Neuronal stem cell (in vitro differentiated cells): ENCODE results near the gene TTC28.

ENCODE experiments used
- DNase-seq: peaks from one replicate; pipeline ENCODE4 v3.0.0-alpha.2; 2013; ENCODE audit warnings: low spot score
- H2AFZ ChIP-seq: one replicate; pipeline ENCODE4 v1.6.1; 2013; ENCODE audit warnings: mild to moderate bottlenecking, low read length, inconsistent platforms
- H2AK5ac ChIP-seq: 2 replicates; pipeline ENCODE4 v1.6.1; 2013; ENCODE audit warnings: low read depth, mild to moderate bottlenecking, inconsistent platforms, low read length, moderate library complexity, mixed read lengths
- H2BK120ac ChIP-seq: 2 replicates; pipeline ENCODE4 v1.6.1; 2013; ENCODE audit warnings: low read depth, mild to moderate bottlenecking, inconsistent platforms, low read length, moderate library complexity, mixed read lengths
- H2BK12ac ChIP-seq: one replicate; pipeline ENCODE4 v1.6.1; 2013; ENCODE audit warnings: low read length, inconsistent platforms
- H2BK15ac ChIP-seq: 2 replicates; pipeline ENCODE4 v1.6.1; 2013; ENCODE audit warnings: mild to moderate bottlenecking, low read length, inconsistent platforms, mixed read lengths
- H2BK5ac ChIP-seq: one replicate; pipeline ENCODE4 v1.6.1; 2013; ENCODE audit warnings: inconsistent platforms, mild to moderate bottlenecking, low read length, moderate library complexity
- H3K14ac ChIP-seq: one replicate; pipeline ENCODE4 v1.6.1; 2013; ENCODE audit warnings: low read length, inconsistent platforms
- H3K18ac ChIP-seq: 2 replicates; pipeline ENCODE4 v1.6.1; 2013; ENCODE audit warnings: low read length, inconsistent platforms
- H3K23ac ChIP-seq: 2 replicates; pipeline ENCODE4 v1.6.1; 2013; ENCODE audit warnings: low read depth, mild to moderate bottlenecking, mixed read lengths, low read length, inconsistent platforms; ENCODE audit not compliant: poor library complexity
- H3K27ac ChIP-seq: replicated peaks from 3 replicates; pipeline ENCODE4 v1.5.1; 2013; ENCODE audit warnings: low read length, inconsistent platforms
- H3K27me3 ChIP-seq, 3 experiments: 2 replicates each; pipeline ENCODE4 v1.6.1; 2013; ENCODE audit warnings: low read length in 3 of 3, mild to moderate bottlenecking in 2 of 3, inconsistent platforms in 1 of 3, low read depth in 1 of 3, mixed read lengths in 1 of 3, moderate library complexity in 1 of 3; ENCODE audit not compliant: control insufficient read depth in 3 of 3, insufficient read depth in 3 of 3
- H3K36me3 ChIP-seq, 2 donors: replicated peaks in 1 of 2; 2 replicates each; pipeline ENCODE4 v1.6.1; 2013; ENCODE audit warnings: low read length in 2 of 2; ENCODE audit not compliant: control insufficient read depth in 2 of 2, insufficient read depth in 2 of 2
- H3K4ac ChIP-seq: 2 replicates; pipeline ENCODE4 v1.6.1; 2013; ENCODE audit warnings: inconsistent platforms, mild to moderate bottlenecking, low read length, moderate library complexity
- H3K4me1 ChIP-seq, 2 donors: 1 replicate in 1 of 2; 2 replicates in 1 of 2; pipeline ENCODE4 v1.6.1; 2013; ENCODE audit warnings: low read length in 2 of 2, low read depth in 1 of 2; ENCODE audit not compliant: control insufficient read depth in 2 of 2, insufficient read depth in 1 of 2
- H3K4me2 ChIP-seq: one replicate; pipeline ENCODE4 v1.6.1; 2013; ENCODE audit warnings: mild to moderate bottlenecking, low read length, inconsistent platforms; ENCODE audit not compliant: insufficient read depth, poor library complexity, severe bottlenecking
- H3K4me3 ChIP-seq, 2 donors: 2 replicates each; pipeline ENCODE4 v1.5.1; 2013; ENCODE audit warnings: low read length in 2 of 2, mild to moderate bottlenecking in 2 of 2, inconsistent platforms in 1 of 2, moderate library complexity in 1 of 2
- H3K79me1 ChIP-seq: one replicate; pipeline ENCODE4 v1.6.1; 2013; ENCODE audit warnings: low read depth, mild to moderate bottlenecking, inconsistent platforms, low read length, moderate library complexity
- H3K9ac ChIP-seq: one replicate; pipeline ENCODE4 v1.6.1; 2013; ENCODE audit warnings: mild to moderate bottlenecking, low read depth, low read length, inconsistent platforms; ENCODE audit not compliant: poor library complexity
- H3K9me3 ChIP-seq, 2 donors: replicated peaks in 1 of 2; 2 replicates each; pipeline versions ENCODE3 to v1.6.1; 2013; ENCODE audit warnings: low read length in 2 of 2, mild to moderate bottlenecking in 2 of 2, inconsistent platforms in 1 of 2, low read depth in 1 of 2, mixed read lengths in 1 of 2, moderate library complexity in 1 of 2; ENCODE audit not compliant: control insufficient read depth in 2 of 2, insufficient read depth in 1 of 2
- H4K8ac ChIP-seq: one replicate; pipeline ENCODE4 v1.6.1; 2013; ENCODE audit warnings: low read depth, mild to moderate bottlenecking, inconsistent platforms, low read length, moderate library complexity
- H4K91ac ChIP-seq: one replicate; pipeline ENCODE4 v1.6.1; 2013; ENCODE audit warnings: low read length, low read depth, mild to moderate bottlenecking, inconsistent platforms; ENCODE audit not compliant: poor library complexity
- WGBS, 2 donors: extraction: QIAGEN DNeasy Blood & Tissue Kit; methylation state at CpG; one replicate each; pipeline ENCODE4 v1.1.7; 2013; ENCODE audit warnings: missing lambda C conversion rate in 2 of 2, mixed read lengths in 1 of 2; ENCODE audit not compliant: insufficient read length in 2 of 2, insufficient replicate concordance in 1 of 2; ENCODE audit errors: extremely low coverage in 2 of 2; 5-methylcytosine and 5-hydroxymethylcytosine counted together

Gene TTC28

GRCh38 chr22:28488825-28489224 is 190.8 kb downstream of the TTC28 start:
- no peak overlapping the region for H3K18ac ChIP-seq
- no peak overlapping the region for H2BK15ac ChIP-seq
- H3K4ac ChIP-seq: no peak overlapping the region
- H3K23ac ChIP-seq: no peak overlapping the region
- peaks cover 0 to 2% of the 10 kb centered on the region in 2 donors for H3K9me3 ChIP-seq
- H3K27ac ChIP-seq: no peak overlapping the region
- H2BK12ac ChIP-seq: no peak overlapping the region
- no peak overlapping the region for H2AFZ ChIP-seq
- no peak overlapping the region for H4K91ac ChIP-seq
- DNase-seq: no peak
- H2AK5ac ChIP-seq: no peak overlapping the region
- H3K4me2 ChIP-seq: no peak overlapping the region
- H3K4me3 ChIP-seq: no peak overlapping the region
- H3K79me1 ChIP-seq: peaks cover 1% of the 10 kb centered on the region
- no peaks in the 10 kb centered on the region for H3K4me1 ChIP-seq
- H4K8ac ChIP-seq: no peak overlapping the region
- no peaks in the 10 kb centered on the region for H3K27me3 ChIP-seq
- no peak overlapping the region for H2BK120ac ChIP-seq
- H3K9ac ChIP-seq: no peak overlapping the region
- H3K14ac ChIP-seq: no peak overlapping the region
- no CpG with 5 or more reads among the region's 2 CpGs for WGBS, 2 donors
- H3K36me3 ChIP-seq: peaks cover 0 to 2% of the 10 kb centered on the region in 2 donors
- H2BK5ac ChIP-seq: no peak overlapping the region

- Histone ChIP-seq H3K4me3 (no peak overlapping the region), H3K79me1 (no peaks in the 10 kb centered on the region), H2BK15ac (no peak overlapping the region), H3K18ac (no peak overlapping the region), H2BK5ac (no peak overlapping the region), H3K27ac (no peak overlapping the region), H4K91ac (no peak overlapping the region), H3K23ac (no peak overlapping the region), H2AK5ac (no peak overlapping the region), H2BK12ac (no peak overlapping the region), H4K8ac (no peak overlapping the region), H3K4ac (no peak overlapping the region), H3K9ac (no peak overlapping the region), H3K4me2 (no peak overlapping the region), H3K9me3 (no peaks in the 10 kb centered on the region), H2BK120ac (no peak overlapping the region), H3K14ac (no peak overlapping the region), H2AFZ (no peak overlapping the region), H3K36me3 (no peaks in the 10 kb centered on the region), H3K4me1 (peaks cover 0 to 4% of the 10 kb centered on the region in 2 donors), H3K27me3 (no peaks in the 10 kb centered on the region)
- DNase-seq: no peak
- WGBS, 2 donors: no CpG with 5 or more reads among the region's 1 CpG
These were observed 195.0 kb downstream of the TTC28 start for GRCh38 chr22:28484662-28485061.

GRCh38 chr22:28481725-28482124 is 197.9 kb downstream of the TTC28 start:
- Histone ChIP-seq H3K4ac (no peak overlapping the region), H3K18ac (no peak overlapping the region), H2BK120ac (no peak overlapping the region), H3K4me1 (peaks cover 2 to 4% of the 10 kb centered on the region in 2 donors), H4K91ac (no peak overlapping the region), H3K14ac (no peak overlapping the region), H2BK5ac (no peak overlapping the region), H2BK12ac (no peak overlapping the region), H3K27ac (no peak overlapping the region), H3K9me3 (no peaks in the 10 kb centered on the region), H3K27me3 (no peaks in the 10 kb centered on the region), H3K4me2 (no peak overlapping the region), H2BK15ac (no peak overlapping the region), H3K79me1 (peaks cover 3% of the 10 kb centered on the region), H2AK5ac (no peak overlapping the region), H2AFZ (no peak overlapping the region), H3K4me3 (no peak overlapping the region), H4K8ac (no peak overlapping the region), H3K9ac (no peak overlapping the region), H3K36me3 (no peaks in the 10 kb centered on the region), H3K23ac (no peak overlapping the region)
- DNase-seq: no peak
- WGBS, 2 donors: no CpG with 5 or more reads among the region's 2 CpGs

GRCh38 chr22:28480000-28480715 is 199.5 kb downstream of the TTC28 start:
- no CpG with 5 or more reads among the region's 3 CpGs for WGBS, 2 donors
- no peak overlapping the region for H3K4me3 ChIP-seq
- no peak overlapping the region for H3K18ac ChIP-seq
- peaks cover 2 to 4% of the 10 kb centered on the region in 2 donors for H3K4me1 ChIP-seq
- no peaks in the 10 kb centered on the region for H3K27me3 ChIP-seq
- H3K36me3 ChIP-seq: no peaks in the 10 kb centered on the region
- H3K9me3 ChIP-seq: no peaks in the 10 kb centered on the region
- no peak overlapping the region for H4K91ac ChIP-seq
- H2BK120ac ChIP-seq: no peak overlapping the region
- H3K27ac ChIP-seq: no peak overlapping the region
- H2BK12ac ChIP-seq: no peak overlapping the region
- H3K4ac ChIP-seq: no peak overlapping the region
- DNase-seq: no peak
- H4K8ac ChIP-seq: no peak overlapping the region
- H3K9ac ChIP-seq: no peak overlapping the region
- no peak overlapping the region for H2AK5ac ChIP-seq
- H3K79me1 ChIP-seq: peaks cover 3% of the 10 kb centered on the region
- H2BK5ac ChIP-seq: no peak overlapping the region
- no peak overlapping the region for H2AFZ ChIP-seq
- H3K14ac ChIP-seq: no peak overlapping the region
- H2BK15ac ChIP-seq: no peak overlapping the region
- no peak overlapping the region for H3K4me2 ChIP-seq
- no peak overlapping the region for H3K23ac ChIP-seq
